Right cardiac atrium (tissue), 5 donors: ENCODE measurements around the gene PTPRN2. TPM values are rescaled to one million over a fixed set of nuclear protein-coding genes. Genes with fewer than 3 reads are reported as not detected.
A peak's percentile ranks its signal among the peaks of the same experiment; 100 is the strongest.

ENCODE experiments used
- ATAC-seq, 2 donors: fragments of 200-7000 bp; cut with Tn5 transposase; one replicate each; pipeline versions ENCODE4 v1.8.0 to v1.9.1; 2020; ENCODE audit warnings: moderate library complexity in 2 of 2, mild to moderate bottlenecking in 1 of 2
- DNase-seq, 3 donors: peaks; one replicate each; pipeline ENCODE4 v3.0.0-alpha.2; 2020
- H3K27ac ChIP-seq: one replicate; pipeline ENCODE4 v1.5.1; 2013; ENCODE audit warnings: mild to moderate bottlenecking, low read length, control low read depth, moderate library complexity
- H3K27me3 ChIP-seq: one replicate; pipeline ENCODE4 v1.6.1; 2013; ENCODE audit not compliant: control insufficient read depth, insufficient read depth
- H3K4me1 ChIP-seq: one replicate; pipeline ENCODE4 v1.6.1; 2013; ENCODE audit warnings: low read length; ENCODE audit not compliant: control insufficient read depth, insufficient read depth
- H3K4me3 ChIP-seq: one replicate; pipeline ENCODE4 v1.5.1; 2013; ENCODE audit warnings: low read length, control low read depth
- H3K9me3 ChIP-seq: one replicate; pipeline ENCODE4 v1.6.1; 2013; ENCODE audit warnings: low read length; ENCODE audit not compliant: control insufficient read depth
- WGBS: extraction: QIAGEN DNeasy Blood & Tissue Kit; methylation state at CpG from one replicate; pipeline ENCODE4 v1.1.7; 2013; 5-methylcytosine and 5-hydroxymethylcytosine counted together
- intact Hi-C, 4 donors: fragments of 100-400 bp; cut with DNase I; formaldehyde crosslinking; loops; one replicate each; pipeline versions ENCODE4 v1.11.0 to v1.14.0; 2022 to 2023
- polyA plus RNA-seq: library from polyadenylated mRNA; stranded (reverse); fragments of 200-250 nt; gene quantifications from one replicate; pipeline ENCODE4 v1.2.3, GENCODE V29; 2013
- total RNA-seq, 4 donors: library from RNA; stranded (reverse); fragmentation: NEBNext Ultra II Directional; extraction: Animal tissue kit (Norgen Biotek cat#: 25700); gene quantifications; one replicate each; pipeline ENCODE4 v1.2.1, GENCODE V29; 2021
- donor health status: healthy with polysubstance abuse.
- donor health status: DM: no; HTN: yes; CAD: no.
- donor health status: DM: no; HTN: no; CAD: no.
- donor health status: DM: no; HTN: yes; CAD: no; lungs with severe emphysema.
- donor health status: DM: yes; HTN: yes; CAD: no.

The PTPRN2 gene
- total and polyA plus RNA-seq, 5 donors: 1.5 to 3.9 (median 1.9) TPM

- Histone ChIP-seq H3K4me3 (no peak overlapping the region), H3K9me3 (no peaks in the 10 kb centered on the region), H3K27me3 (no peaks in the 10 kb centered on the region), H3K4me1 (no peaks in the 10 kb centered on the region), H3K27ac (no peak overlapping the region)
- 86% methylated on average over 31 of the region's 31 CpGs for WGBS
- no peak for ATAC-seq
- intact Hi-C loops: no loop called here
- no peak for DNase-seq
Measured at GRCh38 chr7:158273138-158273651, 314.4 kb downstream of the PTPRN2 start.

DNA sequence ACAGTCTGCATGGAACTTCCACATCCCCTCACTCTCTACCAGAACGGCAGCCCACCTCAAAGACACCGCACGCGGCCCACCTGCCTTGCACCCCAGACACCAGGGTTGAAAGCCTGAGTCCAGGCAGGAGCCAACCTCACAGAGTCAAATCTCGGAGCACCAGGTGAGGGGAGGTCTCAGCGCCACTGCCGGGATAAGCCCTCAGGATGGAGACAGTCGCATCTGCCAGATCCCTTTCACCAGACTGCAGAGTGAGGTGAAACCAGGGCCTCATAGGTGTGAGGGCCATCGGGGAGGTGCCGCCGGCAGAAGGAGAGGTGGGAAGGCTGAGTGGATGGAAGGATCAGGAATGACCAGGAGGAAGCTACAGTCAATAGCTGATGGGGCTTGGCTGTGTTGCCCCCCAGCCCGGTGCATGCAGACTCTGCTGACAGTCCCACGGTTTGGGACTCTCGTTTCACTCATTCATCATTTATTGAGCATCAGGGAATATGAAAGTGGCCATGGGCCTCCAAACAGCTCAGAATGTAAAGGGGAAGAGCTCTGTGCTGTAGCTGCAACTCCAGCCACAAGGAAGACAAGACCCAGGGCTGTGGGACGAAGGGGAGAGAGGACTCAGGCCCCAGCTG lies 315.0 kb downstream of the PTPRN2 start:
- Histone ChIP-seq H3K9me3 (no peaks in the 10 kb centered on the region), H3K4me3 (no peak overlapping the region), H3K4me1 (no peaks in the 10 kb centered on the region), H3K27me3 (no peaks in the 10 kb centered on the region), H3K27ac (no peak overlapping the region)
- ATAC-seq (no peak), DNase-seq (no peak)
- 92% methylated on average over 15 of the region's 15 CpGs for WGBS
- intact Hi-C loops: no loop called here

GRCh38 chr7:158272091-158272490 lies 315.5 kb downstream of the PTPRN2 start:
- no peak for DNase-seq

GRCh38 chr7:158271646-158272045 lies 316.0 kb downstream of the PTPRN2 start:
- Histone ChIP-seq H3K9me3 (no peaks in the 10 kb centered on the region), H3K4me1 (no peaks in the 10 kb centered on the region), H3K27ac (no peak overlapping the region), H3K27me3 (no peaks in the 10 kb centered on the region), H3K4me3 (no peak overlapping the region)
- ATAC-seq (no peak), DNase-seq (no peak)
- intact Hi-C loops: no loop called here
- WGBS: 87% methylated on average over 11 of the region's 11 CpGs

More at GRCh38 chr7:158272091-158272490, 315.5 kb downstream of the PTPRN2 start:
- Histone ChIP-seq H3K4me1 (no peaks in the 10 kb centered on the region), H3K27me3 (no peaks in the 10 kb centered on the region), H3K9me3 (no peaks in the 10 kb centered on the region), H3K4me3 (no peak overlapping the region), H3K27ac (no peak overlapping the region)
- ATAC-seq: no peak
- 86% methylated on average over 12 of the region's 12 CpGs for WGBS
- intact Hi-C loops: no loop called here

DNA sequence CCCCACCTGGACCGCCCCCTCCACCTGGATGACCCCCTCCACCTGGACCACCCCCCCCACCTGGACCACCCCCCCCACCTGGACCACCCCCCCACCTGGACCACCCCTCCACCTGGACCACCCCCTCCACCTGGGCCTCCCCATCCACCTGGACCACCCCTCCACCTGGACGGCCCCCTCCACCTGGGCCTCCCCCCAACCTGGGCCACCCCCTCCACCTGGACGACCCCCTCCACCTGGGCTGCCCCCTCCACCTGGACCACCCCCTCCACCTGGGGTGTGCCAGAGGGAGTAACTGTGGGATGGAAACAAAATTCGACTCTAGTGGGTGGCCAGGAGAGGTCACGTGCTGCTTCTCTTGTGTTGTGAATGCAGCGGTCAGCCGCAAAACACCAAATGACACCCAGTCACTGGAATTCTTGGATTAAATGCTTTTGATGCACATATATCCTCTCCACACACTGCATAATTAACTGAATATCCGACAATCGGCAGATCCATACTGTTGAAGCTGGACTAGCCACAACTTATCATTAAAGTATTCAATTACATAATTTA lies 316.7 kb downstream of the PTPRN2 start:
- no peak for ATAC-seq

DNA sequence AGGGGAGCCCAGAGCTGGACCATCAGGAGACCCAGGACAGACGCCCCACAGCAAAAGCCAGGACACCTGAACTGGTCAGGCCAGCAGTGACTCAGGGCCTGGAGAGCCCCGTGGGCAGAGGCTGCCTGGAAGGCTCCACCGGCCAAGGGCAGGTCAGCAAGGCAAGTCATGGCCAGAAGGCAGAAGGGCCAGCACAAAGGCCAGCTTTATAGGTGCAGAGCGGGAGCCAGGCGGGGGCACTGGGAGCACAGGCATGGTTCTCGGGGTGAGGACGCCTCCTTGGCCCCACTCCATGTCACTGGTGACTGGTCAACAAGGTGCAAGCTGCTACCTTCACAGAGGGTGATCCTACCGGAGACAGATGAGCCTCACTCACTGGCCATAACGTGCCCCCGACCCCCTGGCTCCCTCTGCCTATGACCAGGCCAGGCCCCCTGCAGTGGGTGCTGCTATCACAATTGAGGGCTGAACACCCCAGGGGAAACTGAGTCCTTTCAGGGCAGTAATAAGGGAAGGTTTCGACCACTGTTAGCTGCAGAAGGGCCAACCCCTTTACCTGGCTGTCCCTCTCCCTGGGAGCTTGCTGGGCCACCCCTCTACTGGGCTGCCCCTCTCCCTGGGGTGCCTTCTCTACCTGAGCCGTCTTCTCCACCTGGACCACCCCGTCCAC lies 317.4 kb downstream of the PTPRN2 start:
- H3K27me3 ChIP-seq: no peaks in the 10 kb centered on the region
- DNase-seq: no peak
- no peak overlapping the region for H3K27ac ChIP-seq
- whole genome bisulfite sequencing: 84% methylated on average over 13 of the region's 13 CpGs
- no peaks in the 10 kb centered on the region for H3K4me1 ChIP-seq
- no peaks in the 10 kb centered on the region for H3K9me3 ChIP-seq
- peak in 1 of 2 donors; percentile 27 for ATAC-seq
- no peak overlapping the region for H3K4me3 ChIP-seq
- intact Hi-C loops: no loop called here

More for the DNA sequence above, 316.7 kb downstream of the PTPRN2 start:
- 90% methylated on average over 9 of the region's 9 CpGs for WGBS
- Histone ChIP-seq H3K27me3 (no peaks in the 10 kb centered on the region), H3K27ac (no peak overlapping the region), H3K4me1 (no peaks in the 10 kb centered on the region), H3K4me3 (no peak overlapping the region), H3K9me3 (no peaks in the 10 kb centered on the region)
- intact Hi-C loops: no loop called here
- no peak for DNase-seq

- intact Hi-C loops: no loop called here
- 88% methylated on average over 28 of the region's 28 CpGs for WGBS
Measured at GRCh38 chr7:158268816-158269535, 318.6 kb downstream of the PTPRN2 start.

DNA sequence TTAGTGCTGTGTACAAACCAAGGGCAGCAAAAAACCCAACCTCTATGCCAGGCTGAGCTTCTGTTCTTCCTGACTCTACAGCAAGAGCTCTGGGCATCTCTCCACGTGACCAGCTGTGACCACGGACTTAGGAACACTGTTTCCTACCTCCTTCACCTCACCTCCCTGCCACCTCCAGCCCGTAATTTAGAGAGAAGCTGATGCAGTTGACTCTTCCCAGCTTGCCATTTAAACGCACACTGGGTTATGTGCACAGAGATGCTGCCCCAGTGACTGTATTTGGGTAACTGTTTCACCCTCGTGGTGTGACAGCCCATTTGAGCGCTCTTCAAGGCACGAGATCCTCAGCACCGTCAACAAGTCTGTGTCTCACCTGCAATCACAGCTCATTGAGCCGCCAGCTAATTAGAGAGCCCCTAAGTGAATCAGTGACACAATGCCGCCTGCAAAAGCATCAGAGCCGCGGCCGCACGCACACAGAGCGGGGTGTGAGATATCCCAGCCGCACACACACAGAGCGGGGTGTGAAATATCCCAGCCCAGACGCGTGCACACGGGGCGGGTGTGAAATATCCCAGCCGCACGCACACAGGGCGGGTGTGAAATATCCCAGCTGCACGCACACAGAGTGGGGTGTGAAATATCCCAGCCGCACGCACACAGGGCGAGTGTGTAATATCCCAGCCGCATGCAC lies 319.7 kb downstream of the PTPRN2 start:
- Histone ChIP-seq H3K27me3 (no peaks in the 10 kb centered on the region), H3K27ac (no peak overlapping the region), H3K4me3 (no peak overlapping the region), H3K9me3 (no peaks in the 10 kb centered on the region), H3K4me1 (no peaks in the 10 kb centered on the region)
- DNase-seq (no peak), ATAC-seq (no peak)
- intact Hi-C loops: no loop called here
- WGBS: 85% methylated on average over 29 of the region's 29 CpGs

More at GRCh38 chr7:158268816-158269535, 318.6 kb downstream of the PTPRN2 start:
- H3K4me3 ChIP-seq: no peak overlapping the region
- no peaks in the 10 kb centered on the region for H3K4me1 ChIP-seq
- no peak overlapping the region for H3K27ac ChIP-seq
- no peaks in the 10 kb centered on the region for H3K9me3 ChIP-seq
- DNase-seq (no peak), ATAC-seq (no peak)
- H3K27me3 ChIP-seq: no peaks in the 10 kb centered on the region

GRCh38 chr7:158266817-158267741 lies 320.5 kb downstream of the PTPRN2 start:
- no peak overlapping the region for H3K27ac ChIP-seq
- DNase-seq: peak in 1 of 3 donors; percentile 7
- 73% methylated on average over 30 of the region's 30 CpGs for WGBS
- no peak for ATAC-seq
- H3K9me3 ChIP-seq: no peaks in the 10 kb centered on the region
- no peaks in the 10 kb centered on the region for H3K27me3 ChIP-seq
- intact Hi-C loops: no loop called here
- H3K4me3 ChIP-seq: no peak overlapping the region
- no peaks in the 10 kb centered on the region for H3K4me1 ChIP-seq

- 85% methylated on average over 12 of the region's 12 CpGs for WGBS
- Histone ChIP-seq H3K27me3 (no peaks in the 10 kb centered on the region), H3K4me1 (no peaks in the 10 kb centered on the region), H3K9me3 (no peaks in the 10 kb centered on the region), H3K4me3 (no peak overlapping the region), H3K27ac (no peak overlapping the region)
- ATAC-seq (no peak), DNase-seq (peak in 1 of 3 donors; percentile 31)
- intact Hi-C loops: no loop called here
Measured at GRCh38 chr7:158266426-158266816, 321.2 kb downstream of the PTPRN2 start.
